Ishikawa (cell line): ENCODE data around the gene ADGRG1.

Experiments used
- CEBPB ChIP-seq: IDR thresholded peaks from 2 replicates; pipeline ENCODE4 v1.6.1; 2012
- CREB1 ChIP-seq: IDR thresholded peaks from 2 replicates; pipeline ENCODE4 v1.6.1; 2012; ENCODE audit warnings: low read depth
- EGR1 ChIP-seq: IDR thresholded peaks from 2 replicates; pipeline ENCODE4 v1.6.1; 2012
- EP300 ChIP-seq: IDR thresholded peaks from 2 replicates; pipeline ENCODE4 v1.6.1; 2012; ENCODE audit warnings: borderline replicate concordance
- FOXM1 ChIP-seq: IDR thresholded peaks from 2 replicates; pipeline ENCODE4 v1.6.1; 2012; ENCODE audit warnings: low read depth, borderline replicate concordance
- NFIC ChIP-seq: IDR thresholded peaks from 2 replicates; pipeline ENCODE4 v1.6.1; 2012
- RAD21 ChIP-seq: IDR thresholded peaks from 2 replicates; pipeline ENCODE4 v1.6.1; 2012; ENCODE audit warnings: low read depth
- REST ChIP-seq: IDR thresholded peaks from 2 replicates; pipeline ENCODE4 v1.6.1; 2012; ENCODE audit warnings: low read depth, mild to moderate bottlenecking
- TAF1 ChIP-seq: IDR thresholded peaks from 2 replicates; pipeline ENCODE4 v1.6.1; 2012; ENCODE audit warnings: low read depth, mild to moderate bottlenecking
- TCF12 ChIP-seq: IDR thresholded peaks from 2 replicates; pipeline ENCODE4 v1.6.1; 2012; ENCODE audit warnings: low read depth
- TEAD4 ChIP-seq: IDR thresholded peaks from 2 replicates; pipeline ENCODE4 v1.6.1; 2012
- YY1 ChIP-seq: IDR thresholded peaks from 2 replicates; pipeline ENCODE4 v1.6.1; 2012; ENCODE audit warnings: low read depth
- ZBTB7A ChIP-seq: IDR thresholded peaks from 2 replicates; pipeline ENCODE4 v1.6.1; 2012; ENCODE audit warnings: low read depth
- TF ChIP-seq, protein P1 (sequence below): IDR thresholded peaks from 2 replicates; pipeline ENCODE4 v1.6.1; 2012
- TF ChIP-seq, protein P2 (sequence below): IDR thresholded peaks from 2 replicates; pipeline ENCODE4 v1.6.1; 2012

ADGRG1 gene

GRCh38 chr16:57713596-57713995, 85.2 kb downstream of the ADGRG1 start:
- TF ChIP-seq RAD21 = no peak
- TF ChIP-seq TAF1 = no peak
- no peak for TF ChIP-seq EP300
- no peak for TF ChIP-seq REST
- TF ChIP-seq ZBTB7A = no peak
- TF ChIP-seq CEBPB = no peak
- no peak for TF ChIP-seq NFIC
- TF ChIP-seq, protein P1, sequence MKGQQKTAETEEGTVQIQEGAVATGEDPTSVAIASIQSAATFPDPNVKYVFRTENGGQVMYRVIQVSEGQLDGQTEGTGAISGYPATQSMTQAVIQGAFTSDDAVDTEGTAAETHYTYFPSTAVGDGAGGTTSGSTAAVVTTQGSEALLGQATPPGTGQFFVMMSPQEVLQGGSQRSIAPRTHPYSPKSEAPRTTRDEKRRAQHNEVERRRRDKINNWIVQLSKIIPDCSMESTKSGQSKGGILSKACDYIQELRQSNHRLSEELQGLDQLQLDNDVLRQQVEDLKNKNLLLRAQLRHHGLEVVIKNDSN = no peak

DNA sequence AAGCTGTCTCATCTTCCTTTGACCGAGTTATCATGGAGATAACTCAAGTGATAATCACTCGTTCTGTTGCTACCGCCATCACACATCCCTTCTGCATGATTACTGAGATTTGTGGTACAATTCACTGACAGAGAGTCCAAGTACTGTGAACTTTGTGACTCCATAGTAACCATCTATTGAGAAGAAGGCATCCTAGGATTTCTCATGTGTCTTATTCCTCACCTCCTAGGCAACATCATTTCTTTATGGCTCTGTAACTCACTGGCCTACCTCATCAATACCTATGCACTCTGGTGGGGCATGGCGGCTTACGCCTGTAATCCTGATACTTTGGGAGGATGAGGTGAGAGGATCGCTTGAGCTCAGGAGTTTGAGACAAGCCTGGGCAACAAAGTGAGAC, 85.6 kb downstream of the ADGRG1 start:
- TF ChIP-seq YY1 (no peak), FOXM1 (no peak), ZBTB7A (no peak), EP300 (no peak), CEBPB (no peak), NFIC (no peak), CREB1 (no peak), TCF12 (no peak), EGR1 (no peak), TAF1 (no peak), TEAD4 (no peak), REST (no peak), RAD21 (no peak)
- TF ChIP-seq, protein P2, sequence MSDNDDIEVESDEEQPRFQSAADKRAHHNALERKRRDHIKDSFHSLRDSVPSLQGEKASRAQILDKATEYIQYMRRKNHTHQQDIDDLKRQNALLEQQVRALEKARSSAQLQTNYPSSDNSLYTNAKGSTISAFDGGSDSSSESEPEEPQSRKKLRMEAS = no peak
- TF ChIP-seq, protein P1 = no peak
